Measurements from ENCODE around the gene RGS1.

Gene RGS1

DNA sequence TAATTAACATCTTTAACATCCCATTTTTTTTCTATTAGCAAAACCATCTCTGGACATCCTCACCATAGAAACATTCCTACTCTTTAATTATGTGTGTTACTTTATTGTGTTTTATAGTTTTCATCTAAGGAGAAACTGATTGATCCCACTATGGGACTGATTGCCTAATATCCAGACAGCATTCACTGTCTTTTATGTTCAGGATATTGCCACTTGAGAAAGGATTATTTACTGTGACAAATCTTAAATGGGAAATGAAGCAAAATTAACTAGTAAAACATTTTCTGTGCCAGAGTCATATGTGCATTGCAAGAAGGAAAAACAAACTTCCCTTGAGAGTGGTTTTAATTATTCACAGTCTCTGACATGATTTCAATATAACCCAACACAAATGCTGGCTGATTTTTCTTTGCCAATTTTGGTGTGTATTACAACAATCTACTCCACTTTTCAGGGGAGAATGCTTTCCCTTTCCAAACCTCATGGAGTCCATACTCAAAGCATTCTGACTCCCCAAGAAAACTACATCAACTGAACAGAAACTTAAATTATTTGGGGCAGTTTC, 44.6 kb downstream of the RGS1 start:
- DNase-seq (ENCODE audit: low spot score), result no peak

- DNase-seq (ENCODE audit: low spot score), result no peak
Measured at GRCh38 chr1:192626366-192627179, 51.0 kb downstream of the RGS1 start.

- no peak for DNase-seq (ENCODE audit: low spot score)
Measured at GRCh38 chr1:192627901-192628300, 52.3 kb downstream of the RGS1 start.

- no peak for DNase-seq (ENCODE audit: low spot score)
Measured at GRCh38 chr1:192628396-192629057, 53.0 kb downstream of the RGS1 start.

- DNase-seq (ENCODE audit: low spot score), result no peak
Measured at GRCh38 chr1:192629612-192630011, 54.0 kb downstream of the RGS1 start.

All from ecto neural progenitor cell (in vitro differentiated cells).